GM13976 (cell line): ENCODE measurements around the gene SYS1.

ENCODE experiments used
- DNase-seq: peaks from one replicate; pipeline ENCODE4 v3.0.0; 2012; ENCODE audit warnings: low spot score
- CTCF ChIP-seq: IDR thresholded peaks from 2 replicates; pipeline ENCODE4 v1.5.1; 2012; ENCODE audit warnings: borderline replicate concordance, mild to moderate bottlenecking; ENCODE audit not compliant: insufficient read depth; ENCODE audit errors: extremely low read depth, missing control alignments, control extremely low read depth
- in situ Hi-C: fragments of 300-500 bp; cut with MboI; formaldehyde crosslinking; loops from one replicate; pipeline ENCODE4 v1.12.0; 2022; ENCODE audit warnings: low sequenced_read_pairs, mixed read lengths, inconsistent platforms; ENCODE audit not compliant: unreplicated experiment

SYS1 gene

GRCh38 chr20:45355209-45356084 lies 7.5 kb upstream of the SYS1 start:
- DNase-seq: no peak
- TF ChIP-seq CTCF: no peak
- in situ Hi-C loops: loop anchor here (25.0 kb wide), 1 partner anchor 407 kb away; no protein-coding TSS in a partner anchor

GRCh38 chr20:45358282-45359068 lies 4.5 kb upstream of the SYS1 start:
- DNase-seq: no peak
- in situ Hi-C loops: loop anchor here (25.0 kb wide), 1 partner anchor 404 kb away; no protein-coding TSS in a partner anchor
- TF ChIP-seq CTCF: no peak

GRCh38 chr20:45359069-45359405 lies 3.9 kb upstream of the SYS1 start:
- in situ Hi-C loops: loop anchor here (25.0 kb wide), 1 partner anchor 403 kb away; no protein-coding TSS in a partner anchor
- no peak for DNase-seq
- no peak for TF ChIP-seq CTCF

GRCh38 chr20:45359406-45360148 lies 3.4 kb upstream of the SYS1 start:
- no peak for TF ChIP-seq CTCF
- in situ Hi-C loops: loop anchor here (25.0 kb wide), 1 partner anchor 403 kb away; no protein-coding TSS in a partner anchor
- no peak for DNase-seq

- in situ Hi-C loops: loop anchor here (25.0 kb wide), 1 partner anchor 401 kb away; no protein-coding TSS in a partner anchor
- no peak for TF ChIP-seq CTCF
- no peak for DNase-seq
Observed at GRCh38 chr20:45361793-45362192, 1.2 kb upstream of the SYS1 start.
